Astrocyte (in vitro differentiated cells and primary cell): ENCODE measurements around the gene CCDC3. TPM values are rescaled to one million over a fixed set of nuclear protein-coding genes. Genes with fewer than 3 reads are reported as not detected.

ENCODE experiments used
- DNase-seq: peaks from one replicate; pipeline ENCODE4 v3.0.0-alpha.2; 2010; ENCODE audit warnings: low read depth
- FAIRE-seq: peaks from 2 replicates; lab custom pipeline; 2011; peaks lifted over from hg19 to GRCh38; lab: Jason Lieb, UNC
- H2AFZ ChIP-seq: 2 replicates; pipeline ENCODE4 v1.6.0; 2012; ENCODE audit warnings: low read depth, low read length, inconsistent platforms
- H3K27ac ChIP-seq: 2 replicates; pipeline ENCODE4 v1.5.1; 2011; ENCODE audit warnings: low read depth, low read length, inconsistent platforms
- H3K27me3 ChIP-seq: 2 replicates; pipeline ENCODE4 v1.6.0; 2011; ENCODE audit warnings: low read length, inconsistent platforms; ENCODE audit not compliant: insufficient read depth
- H3K36me3 ChIP-seq: 2 replicates; pipeline ENCODE4 v1.5.1; 2011; ENCODE audit warnings: low read length, inconsistent platforms; ENCODE audit not compliant: insufficient read depth
- H3K4me1 ChIP-seq: 2 replicates; pipeline ENCODE4 v1.5.1; 2011; ENCODE audit warnings: low read length, inconsistent platforms; ENCODE audit not compliant: insufficient read depth
- H3K4me2 ChIP-seq: 2 replicates; pipeline ENCODE4 v1.6.0; 2012; ENCODE audit warnings: low read length, inconsistent platforms
- H3K4me3 ChIP-seq: 2 replicates; pipeline ENCODE4 v1.5.1; 2011; ENCODE audit warnings: low read depth, mild to moderate bottlenecking, low read length, inconsistent platforms; ENCODE audit not compliant: insufficient read depth
- H3K79me2 ChIP-seq: 2 replicates; pipeline ENCODE4 v1.6.0; 2012; ENCODE audit warnings: mild to moderate bottlenecking, low read length, inconsistent platforms; ENCODE audit not compliant: insufficient read depth
- H3K9ac ChIP-seq: 2 replicates; pipeline ENCODE4 v1.6.0; 2012; ENCODE audit warnings: mild to moderate bottlenecking, low read length, inconsistent platforms
- H3K9me3 ChIP-seq: 2 replicates; pipeline ENCODE4 v1.5.1; 2012; ENCODE audit warnings: low read depth, mild to moderate bottlenecking, low read length, inconsistent platforms; ENCODE audit not compliant: insufficient read depth
- H4K20me1 ChIP-seq: 2 replicates; pipeline ENCODE4 v1.6.0; 2012; ENCODE audit warnings: low read length, inconsistent platforms; ENCODE audit not compliant: insufficient read depth
- H3K27ac Mint-ChIP-seq: one replicate; pipeline ENCODE4 v1.8.0; 2021; ENCODE audit warnings: mild to moderate bottlenecking, mixed read lengths; ENCODE audit not compliant: unreplicated experiment
- H3K27me3 Mint-ChIP-seq: one replicate; pipeline ENCODE4 v1.8.0; 2021; ENCODE audit warnings: low read depth, mixed read lengths; ENCODE audit not compliant: unreplicated experiment
- H3K36me3 Mint-ChIP-seq: one replicate; pipeline ENCODE4 v1.8.0; 2021; ENCODE audit warnings: low read depth, mixed read lengths; ENCODE audit not compliant: unreplicated experiment
- H3K4me1 Mint-ChIP-seq: one replicate; pipeline ENCODE4 v1.8.0; 2021; ENCODE audit warnings: low read depth, mixed read lengths; ENCODE audit not compliant: unreplicated experiment
- H3K4me3 Mint-ChIP-seq: one replicate; pipeline ENCODE4 v1.8.0; 2021; ENCODE audit warnings: mild to moderate bottlenecking, moderate library complexity, mixed read lengths; ENCODE audit not compliant: unreplicated experiment
- H3K9me3 Mint-ChIP-seq: one replicate; pipeline ENCODE4 v1.8.0; 2021; ENCODE audit warnings: mild to moderate bottlenecking, mixed read lengths; ENCODE audit not compliant: unreplicated experiment
- CTCF ChIP-seq: IDR thresholded peaks from 2 replicates; pipeline ENCODE4 v1.5.1; 2011; ENCODE audit warnings: low read depth, mild to moderate bottlenecking, inconsistent platforms, low read length, moderate library complexity; ENCODE audit not compliant: insufficient read depth
- EZH2 ChIP-seq: IDR thresholded peaks from 2 replicates; pipeline ENCODE4 v1.6.1; 2012; ENCODE audit warnings: mild to moderate bottlenecking, low read length, inconsistent platforms; ENCODE audit not compliant: insufficient read depth
- total RNA-seq: library from RNA; stranded (reverse); gene quantifications from 2 replicates; pipeline ENCODE4 v1.2.1, GENCODE V29; 2021

The CCDC3 gene
- total RNA-seq, 1 donor from 2014 or later: 25.8 TPM

GRCh38 chr10:12896251-12896650, 105.3 kb downstream of the CCDC3 start:
- H3K4me1 ChIP-seq: no peaks in the 10 kb centered on the region
- Mint-ChIP-seq H3K27ac (no peak overlapping the region), H3K27me3 (peaks cover 14% of the 10 kb centered on the region), H3K36me3 (peaks cover 16% of the 10 kb centered on the region), H3K4me1 (no peaks in the 10 kb centered on the region), H3K4me3 (no peak overlapping the region), H3K9me3 (peaks cover 12% of the 10 kb centered on the region)
- H3K27me3 ChIP-seq: no peaks in the 10 kb centered on the region
- no peak overlapping the region for H3K27ac ChIP-seq
- no peak for FAIRE-seq
- no peaks in the 10 kb centered on the region for H3K79me2 ChIP-seq
- DNase-seq: no peak
- H2AFZ ChIP-seq: no peak overlapping the region
- no peak overlapping the region for H3K4me2 ChIP-seq
- no peak overlapping the region for H3K9ac ChIP-seq
- no peak overlapping the region for H3K4me3 ChIP-seq
- H3K9me3 ChIP-seq: no peaks in the 10 kb centered on the region
- TF ChIP-seq CTCF (no peak), EZH2 (no peak)
- H4K20me1 ChIP-seq: no peaks in the 10 kb centered on the region
- H3K36me3 ChIP-seq: no peaks in the 10 kb centered on the region

GRCh38 chr10:12892924-12893323, 108.6 kb downstream of the CCDC3 start:
- Histone ChIP-seq H4K20me1 (no peaks in the 10 kb centered on the region), H3K36me3 (no peaks in the 10 kb centered on the region), H3K27ac (no peak overlapping the region), H3K9ac (no peak overlapping the region), H3K79me2 (no peaks in the 10 kb centered on the region), H3K4me1 (no peaks in the 10 kb centered on the region), H3K9me3 (no peaks in the 10 kb centered on the region), H3K4me2 (no peak overlapping the region), H3K27me3 (no peaks in the 10 kb centered on the region), H2AFZ (no peak overlapping the region), H3K4me3 (no peak overlapping the region)
- peaks cover 11% of the 10 kb centered on the region for H3K36me3 Mint-ChIP-seq
- H3K4me3 Mint-ChIP-seq: no peak overlapping the region
- H3K27ac Mint-ChIP-seq: peak overlapping the region; percentile 41
- no peaks in the 10 kb centered on the region for H3K4me1 Mint-ChIP-seq
- FAIRE-seq (no peak), DNase-seq (no peak)
- TF ChIP-seq CTCF: no peak
- no peak for TF ChIP-seq EZH2
- H3K27me3 Mint-ChIP-seq: peaks cover 15% of the 10 kb centered on the region
- H3K9me3 Mint-ChIP-seq: peaks cover 14% of the 10 kb centered on the region

GRCh38 chr10:12890958-12891357, 110.6 kb downstream of the CCDC3 start:
- Mint-ChIP-seq H3K4me1 (no peaks in the 10 kb centered on the region), H3K9me3 (peaks cover 14% of the 10 kb centered on the region), H3K27me3 (peaks cover 14% of the 10 kb centered on the region), H3K27ac (no peak overlapping the region), H3K4me3 (no peak overlapping the region), H3K36me3 (peaks cover 7% of the 10 kb centered on the region)
- no peaks in the 10 kb centered on the region for H3K9me3 ChIP-seq
- no peak for FAIRE-seq
- no peak overlapping the region for H3K9ac ChIP-seq
- H3K27ac ChIP-seq: no peak overlapping the region
- no peak overlapping the region for H2AFZ ChIP-seq
- H3K36me3 ChIP-seq: no peaks in the 10 kb centered on the region
- no peaks in the 10 kb centered on the region for H3K4me1 ChIP-seq
- no peak for DNase-seq
- TF ChIP-seq EZH2 (no peak), CTCF (no peak)
- H4K20me1 ChIP-seq: no peaks in the 10 kb centered on the region
- no peaks in the 10 kb centered on the region for H3K27me3 ChIP-seq
- H3K4me3 ChIP-seq: no peak overlapping the region
- H3K4me2 ChIP-seq: no peak overlapping the region
- H3K79me2 ChIP-seq: no peaks in the 10 kb centered on the region
